ENCODE results near the gene MR1.
"Not testable (repeated sequence)": the region's sequence is repeated elsewhere in the genome, so short reads cannot be mapped to it uniquely, and the experiment has no call there.

Gene MR1

DNA sequence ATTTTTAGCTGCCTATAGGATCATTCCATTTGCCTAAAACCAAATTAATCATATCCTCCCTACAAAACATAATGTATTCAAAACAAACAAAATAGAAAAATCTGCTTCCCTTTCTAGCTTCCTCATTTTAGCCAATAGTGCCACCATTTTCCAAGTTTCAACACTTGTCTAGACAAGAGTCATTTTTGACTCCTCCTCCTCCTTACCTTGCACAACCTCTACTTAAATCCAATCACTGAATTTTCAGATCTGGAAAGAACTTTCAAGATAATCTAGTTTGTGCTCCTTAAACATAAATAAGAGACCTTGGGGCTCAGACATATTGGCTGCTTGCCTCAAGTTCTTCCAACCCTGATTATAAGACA is 18.6 kb upstream of the MR1 start:
- Histone ChIP-seq H3K27ac (ENCODE audit: low read depth, low read length) (no peak overlapping the region), H3K4me1 (ENCODE audit: control insufficient read depth, insufficient read depth, low read length) (peaks cover 9% of the 10 kb centered on the region), H3K4me3 (ENCODE audit: low read length) (no peak overlapping the region), H3K9ac (ENCODE audit: low read length) (no peak overlapping the region), H3K36me3 (ENCODE audit: control insufficient read depth, insufficient read depth, low read length) (no peaks in the 10 kb centered on the region), H3K27me3 (ENCODE audit: control insufficient read depth, insufficient read depth, low read length) (no peaks in the 10 kb centered on the region)

DNA sequence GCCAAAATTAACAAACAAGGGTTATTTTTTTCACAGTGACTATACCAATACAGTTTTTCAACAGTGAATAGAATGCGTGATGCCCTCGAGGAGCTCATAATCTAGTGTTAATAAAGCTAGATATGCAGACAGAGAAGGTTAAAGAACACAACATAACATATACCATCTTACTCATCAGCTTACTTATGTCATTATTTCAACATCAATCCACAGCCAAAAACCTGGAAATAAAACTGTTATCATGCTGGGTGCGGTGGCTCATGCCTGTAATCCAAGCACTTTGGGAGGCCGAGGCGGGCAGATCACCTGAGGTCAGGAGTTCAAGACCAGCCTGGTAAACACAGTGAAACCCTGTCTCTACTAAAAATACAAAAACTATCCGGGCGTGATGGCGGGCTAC is 17.2 kb upstream of the MR1 start:
- H3K4me1 ChIP-seq (ENCODE audit: control insufficient read depth, insufficient read depth, low read length) = peaks cover 1% of the 10 kb centered on the region
- no peaks in the 10 kb centered on the region for H3K36me3 ChIP-seq (ENCODE audit: control insufficient read depth, insufficient read depth, low read length)
- no peak overlapping the region for H3K9ac ChIP-seq (ENCODE audit: low read length)
- no peak overlapping the region for H3K27ac ChIP-seq (ENCODE audit: low read depth, low read length)
- no peaks in the 10 kb centered on the region for H3K27me3 ChIP-seq (ENCODE audit: control insufficient read depth, insufficient read depth, low read length)
- no peak overlapping the region for H3K4me3 ChIP-seq (ENCODE audit: low read length)

DNA sequence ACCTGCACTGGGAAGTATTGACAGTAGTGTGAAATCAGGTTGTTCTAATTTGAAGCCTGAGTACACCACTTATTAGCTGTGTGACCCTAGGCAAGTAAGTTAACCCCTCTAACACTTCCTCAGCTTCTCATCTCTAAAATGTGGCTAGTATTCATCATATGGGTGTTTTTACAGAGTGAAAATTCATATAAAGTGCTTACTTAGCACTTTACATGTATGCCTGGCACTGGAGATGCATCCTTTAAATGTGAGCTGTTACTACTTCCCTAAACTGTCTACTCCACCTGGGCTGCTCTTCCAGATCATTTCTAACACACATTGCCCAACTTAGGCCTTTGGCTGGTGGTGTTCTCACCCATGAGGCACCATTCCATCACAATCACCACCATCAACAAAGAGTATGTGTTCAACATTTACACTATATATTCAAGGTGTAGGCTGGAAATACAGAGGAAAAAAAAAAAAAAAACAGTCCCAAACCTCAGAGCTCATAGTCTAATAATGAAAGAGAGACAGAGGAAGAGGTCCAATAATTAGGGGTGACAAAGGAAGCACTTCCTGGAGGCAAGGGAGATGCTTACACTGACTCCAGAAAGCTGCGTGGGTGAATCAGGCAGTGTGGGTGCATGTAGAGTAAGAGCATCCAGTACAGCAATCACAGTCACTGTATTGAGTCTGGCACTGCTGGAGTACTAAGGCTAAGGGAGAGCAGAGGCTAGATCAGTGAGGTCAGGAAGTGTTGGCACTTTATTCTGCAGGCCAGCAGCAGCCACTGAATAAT is 14.7 kb upstream of the MR1 start:
- H3K4me3 ChIP-seq (ENCODE audit: low read length) = no peak overlapping the region
- no peaks in the 10 kb centered on the region for H3K36me3 ChIP-seq (ENCODE audit: control insufficient read depth, insufficient read depth, low read length)
- peaks cover 2% of the 10 kb centered on the region for H3K4me1 ChIP-seq (ENCODE audit: control insufficient read depth, insufficient read depth, low read length)
- no peaks in the 10 kb centered on the region for H3K27me3 ChIP-seq (ENCODE audit: control insufficient read depth, insufficient read depth, low read length)
- H3K27ac ChIP-seq (ENCODE audit: low read depth, low read length) = no peak overlapping the region
- H3K9ac ChIP-seq (ENCODE audit: low read length) = no peak overlapping the region

DNA sequence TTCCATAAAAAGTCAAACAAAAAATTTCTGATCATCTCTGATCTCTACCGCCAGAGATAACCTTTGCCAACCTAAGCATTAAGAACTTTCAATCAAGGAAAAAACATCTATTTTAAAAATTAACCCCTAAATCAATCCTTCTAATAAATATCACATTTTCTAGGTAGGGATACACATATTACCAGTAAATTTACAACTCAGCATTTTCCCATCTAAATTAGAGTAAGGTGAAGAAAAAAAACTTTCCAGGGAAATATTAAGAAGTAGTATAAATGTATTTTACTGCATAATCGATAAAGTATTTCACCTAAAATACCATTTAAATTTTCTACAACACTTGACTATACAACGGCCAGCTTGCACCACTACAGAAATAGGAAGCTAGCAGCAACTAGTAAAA is 12.6 kb upstream of the MR1 start:
- Histone ChIP-seq H3K36me3 (ENCODE audit: control insufficient read depth, insufficient read depth, low read length) (no peaks in the 10 kb centered on the region), H3K27ac (ENCODE audit: low read depth, low read length) (no peak overlapping the region), H3K27me3 (ENCODE audit: control insufficient read depth, insufficient read depth, low read length) (no peaks in the 10 kb centered on the region), H3K4me3 (ENCODE audit: low read length) (peak overlapping the region; percentile 76), H3K9ac (ENCODE audit: low read length) (no peak overlapping the region), H3K4me1 (ENCODE audit: control insufficient read depth, insufficient read depth, low read length) (peaks cover 2% of the 10 kb centered on the region)

DNA sequence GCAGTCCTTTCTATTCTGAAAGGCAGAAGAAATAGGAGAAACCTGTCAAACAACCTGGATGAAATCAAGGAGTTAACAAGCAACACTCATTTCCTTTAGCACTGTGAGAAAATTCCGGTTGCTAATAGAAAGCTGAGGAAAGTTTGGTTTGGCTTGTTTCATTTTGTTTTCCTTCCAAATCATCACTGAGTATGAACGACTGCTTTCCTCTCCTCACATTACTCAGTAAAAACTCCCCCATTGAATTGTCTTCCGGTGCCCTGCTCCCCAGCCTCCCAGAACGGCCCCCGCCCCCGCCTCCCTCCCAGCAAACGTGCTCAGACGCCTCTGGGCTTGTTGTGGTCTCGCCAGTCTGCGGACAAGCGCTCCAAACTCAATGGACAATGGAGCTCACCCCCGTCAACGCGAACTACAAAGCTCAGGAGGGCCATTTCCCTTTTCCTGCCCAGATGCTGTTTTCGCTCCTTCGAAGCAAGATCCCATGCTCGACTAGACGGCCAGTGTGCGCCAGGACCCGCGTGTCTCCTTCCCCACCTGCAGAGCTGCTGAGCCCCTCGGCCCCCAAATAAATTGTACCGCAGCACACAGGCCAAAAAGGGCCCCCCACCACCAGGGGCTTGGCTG is 11.9 kb upstream of the MR1 start:
- Histone ChIP-seq H3K4me1 (ENCODE audit: control insufficient read depth, insufficient read depth, low read length) (peaks cover 2% of the 10 kb centered on the region), H3K9ac (ENCODE audit: low read length) (peak overlapping the region; percentile 84), H3K27ac (ENCODE audit: low read depth, low read length) (peak overlapping the region; percentile 89), H3K4me3 (ENCODE audit: low read length) (peak overlapping the region; percentile 76), H3K27me3 (ENCODE audit: control insufficient read depth, insufficient read depth, low read length) (no peaks in the 10 kb centered on the region), H3K36me3 (ENCODE audit: control insufficient read depth, insufficient read depth, low read length) (no peaks in the 10 kb centered on the region)

DNA sequence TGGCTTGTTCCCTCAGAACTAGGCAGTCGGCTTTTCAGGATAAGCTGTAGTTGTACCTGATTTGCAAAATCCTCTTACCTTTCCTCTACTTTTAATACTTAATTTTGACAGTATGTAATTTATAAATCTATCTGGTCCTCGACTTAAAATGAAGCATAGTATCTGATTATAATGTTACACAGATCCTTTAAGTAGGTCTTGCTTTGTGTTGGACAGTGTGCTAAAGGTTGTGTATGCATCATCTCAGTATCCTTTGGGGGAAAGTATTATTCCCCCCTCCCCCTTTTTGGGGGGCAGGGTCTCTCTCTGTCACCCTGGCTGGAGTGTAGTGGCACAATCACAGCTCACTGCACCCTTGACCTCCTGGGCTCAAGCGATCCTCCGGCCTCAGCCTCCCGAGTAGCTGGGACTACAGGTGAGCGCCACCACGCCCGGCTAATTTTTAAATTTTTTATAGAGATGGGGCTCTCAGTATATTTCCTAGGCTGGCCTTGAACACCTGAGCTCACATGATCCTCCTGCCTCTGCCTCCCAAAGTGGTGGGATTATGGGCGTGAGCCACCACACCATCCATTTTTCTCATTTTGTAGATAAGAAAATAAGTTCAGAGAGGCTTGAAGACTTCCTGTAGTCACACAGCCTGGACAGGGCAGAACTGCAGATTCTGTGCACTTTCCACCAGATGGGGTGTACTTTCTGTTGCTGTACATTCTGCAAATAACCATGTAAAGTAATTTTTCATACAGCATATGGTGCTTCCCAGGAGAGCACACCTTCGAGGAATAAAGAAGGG is 10.3 kb upstream of the MR1 start:
- Histone ChIP-seq H3K27me3 (ENCODE audit: control insufficient read depth, insufficient read depth, low read length) (no peaks in the 10 kb centered on the region), H3K9ac (ENCODE audit: low read length) (no peak overlapping the region), H3K36me3 (ENCODE audit: control insufficient read depth, insufficient read depth, low read length) (no peaks in the 10 kb centered on the region), H3K27ac (ENCODE audit: low read depth, low read length) (peak overlapping the region; percentile 21), H3K4me1 (ENCODE audit: control insufficient read depth, insufficient read depth, low read length) (peaks cover 2% of the 10 kb centered on the region), H3K4me3 (ENCODE audit: low read length) (peak overlapping the region; percentile 49)

DNA sequence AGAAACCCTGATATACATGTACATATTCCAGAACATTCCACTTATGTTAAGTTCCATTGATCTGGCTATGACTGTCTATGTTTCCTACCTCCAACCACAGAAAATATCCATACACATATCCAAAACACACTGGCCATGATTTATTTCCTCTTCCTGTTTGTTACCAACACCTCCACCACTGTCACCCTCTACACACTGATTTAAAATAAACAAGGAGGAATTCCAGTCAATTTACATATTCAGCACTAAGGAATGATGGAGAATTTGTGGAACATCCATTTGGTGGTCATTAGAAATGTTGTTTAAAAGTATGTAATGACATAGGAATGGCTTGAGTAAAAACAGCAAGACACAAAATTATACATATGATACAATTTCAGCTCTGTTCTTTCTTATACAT is 5.6 kb upstream of the MR1 start:
- H3K27ac ChIP-seq (ENCODE audit: low read depth, low read length) = no peak overlapping the region
- H3K36me3 ChIP-seq (ENCODE audit: control insufficient read depth, insufficient read depth, low read length) = no peaks in the 10 kb centered on the region
- peaks cover 4% of the 10 kb centered on the region for H3K4me1 ChIP-seq (ENCODE audit: control insufficient read depth, insufficient read depth, low read length)
- H3K27me3 ChIP-seq (ENCODE audit: control insufficient read depth, insufficient read depth, low read length) = no peaks in the 10 kb centered on the region
- H3K9ac ChIP-seq (ENCODE audit: low read length) = no peak overlapping the region
- H3K4me3 ChIP-seq (ENCODE audit: low read length) = no peak overlapping the region

DNA sequence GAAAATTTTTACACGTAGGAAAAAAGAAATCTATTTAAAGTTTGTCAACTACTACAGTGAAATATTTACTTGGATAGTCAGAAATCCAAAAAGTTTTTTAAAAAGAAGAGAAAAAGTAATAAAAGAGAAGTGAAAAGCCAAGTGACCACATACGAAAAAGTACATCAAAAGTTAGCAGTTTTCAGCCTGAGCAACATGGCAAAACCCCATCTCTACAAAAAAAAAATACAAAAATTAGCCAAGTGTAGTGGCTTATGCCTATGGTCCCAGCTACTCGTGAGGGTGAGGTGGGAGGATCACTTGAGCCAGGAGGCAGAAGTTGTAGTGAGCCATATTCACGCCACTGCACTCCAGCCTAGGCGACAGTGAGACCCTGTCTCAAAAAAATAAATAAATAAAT is 5.2 kb upstream of the MR1 start:
- H3K27ac ChIP-seq (ENCODE audit: low read depth, low read length) = no peak overlapping the region
- no peaks in the 10 kb centered on the region for H3K36me3 ChIP-seq (ENCODE audit: control insufficient read depth, insufficient read depth, low read length)
- H3K9ac ChIP-seq (ENCODE audit: low read length) = no peak overlapping the region
- no peaks in the 10 kb centered on the region for H3K27me3 ChIP-seq (ENCODE audit: control insufficient read depth, insufficient read depth, low read length)
- peaks cover 7% of the 10 kb centered on the region for H3K4me1 ChIP-seq (ENCODE audit: control insufficient read depth, insufficient read depth, low read length)
- H3K4me3 ChIP-seq (ENCODE audit: low read length) = no peak overlapping the region

DNA sequence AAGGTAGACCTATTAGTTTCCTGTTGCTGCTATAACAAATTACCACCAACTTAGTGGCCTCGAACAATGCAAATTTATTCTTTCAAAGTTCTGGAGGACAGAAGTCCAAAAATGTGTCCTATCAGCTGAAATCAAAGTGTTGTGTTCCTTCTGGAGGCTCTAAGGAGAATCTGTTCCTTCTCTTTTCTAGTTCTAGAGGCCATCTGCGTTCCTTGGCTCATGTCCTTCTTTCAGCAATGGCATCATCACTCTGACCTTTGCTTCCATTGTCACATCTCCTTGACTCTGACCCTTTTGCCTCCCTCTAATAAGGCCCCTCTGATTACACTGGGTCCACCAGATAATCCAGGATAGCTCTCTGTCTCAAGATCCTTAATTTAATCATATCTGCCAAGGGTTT is 1.2 kb upstream of the MR1 start:
- no peaks in the 10 kb centered on the region for H3K36me3 ChIP-seq (ENCODE audit: control insufficient read depth, insufficient read depth, low read length)
- no peak overlapping the region for H3K9ac ChIP-seq (ENCODE audit: low read length)
- peak overlapping the region; percentile 93 for H3K27ac ChIP-seq (ENCODE audit: low read depth, low read length)
- H3K27me3 ChIP-seq (ENCODE audit: control insufficient read depth, insufficient read depth, low read length) = no peaks in the 10 kb centered on the region
- no peak overlapping the region for H3K4me3 ChIP-seq (ENCODE audit: low read length)
- H3K4me1 ChIP-seq (ENCODE audit: control insufficient read depth, insufficient read depth, low read length) = peaks cover 13% of the 10 kb centered on the region

DNA sequence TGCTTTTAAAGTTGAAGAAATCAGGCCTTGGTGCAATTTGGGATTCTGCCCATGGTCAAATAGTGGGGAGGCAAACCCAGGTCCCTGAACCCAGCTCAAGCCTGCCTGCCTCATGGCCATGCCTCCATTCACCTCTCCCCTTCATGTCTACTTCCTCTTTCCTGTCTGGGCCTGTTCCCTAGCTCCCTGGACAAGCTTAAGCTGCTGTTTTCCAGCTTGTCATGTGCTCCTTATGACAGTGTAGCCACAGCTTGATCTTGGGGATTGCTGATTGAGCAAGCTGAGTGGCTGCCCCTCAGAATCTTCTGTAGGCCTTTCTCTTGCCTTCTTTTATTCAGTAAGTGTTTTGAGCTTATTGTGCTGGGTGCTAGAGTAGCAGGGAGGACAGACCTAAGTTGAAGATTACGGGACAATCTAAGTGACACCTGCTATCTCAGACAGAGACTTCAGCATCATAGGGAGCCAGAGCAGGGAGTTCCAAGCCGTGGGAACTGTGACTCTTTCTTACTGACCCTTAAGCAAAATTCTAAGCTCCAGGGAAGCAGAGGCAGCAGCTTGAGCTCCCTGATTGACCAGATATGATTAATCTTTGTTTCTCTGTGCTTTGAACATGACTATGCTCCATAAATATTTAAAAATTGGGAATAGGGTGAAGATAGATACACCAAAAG is 520 bp upstream of the MR1 start:
- H3K36me3 ChIP-seq (ENCODE audit: control insufficient read depth, insufficient read depth, low read length) = no peaks in the 10 kb centered on the region
- peaks cover 13% of the 10 kb centered on the region for H3K4me1 ChIP-seq (ENCODE audit: control insufficient read depth, insufficient read depth, low read length)
- H3K4me3 ChIP-seq (ENCODE audit: low read length) = peak overlapping the region; percentile 83
- H3K27me3 ChIP-seq (ENCODE audit: control insufficient read depth, insufficient read depth, low read length) = no peaks in the 10 kb centered on the region
- H3K27ac ChIP-seq (ENCODE audit: low read depth, low read length) = peak overlapping the region; percentile 93
- peak overlapping the region; percentile 35 for H3K9ac ChIP-seq (ENCODE audit: low read length)

DNA sequence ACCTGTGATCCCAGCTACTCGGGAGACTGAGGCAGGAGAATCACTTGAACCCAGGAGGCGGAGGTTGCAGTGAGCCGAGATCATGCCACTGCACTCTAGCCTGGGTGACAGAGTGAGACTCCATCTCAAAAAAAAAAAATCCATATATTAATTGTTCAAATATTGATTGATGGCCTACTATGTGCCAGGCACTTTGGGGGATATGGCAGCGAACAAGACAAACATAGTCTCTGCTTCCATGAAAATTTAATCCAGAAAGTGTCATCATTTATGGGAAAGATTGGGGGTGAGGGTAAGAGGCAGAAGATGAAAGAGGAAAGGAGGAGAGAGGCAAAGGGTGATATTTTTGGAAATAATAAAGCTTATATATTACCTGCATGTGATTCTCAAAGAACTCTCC is 1.4 kb downstream of the MR1 start:
- H3K36me3 ChIP-seq (ENCODE audit: control insufficient read depth, insufficient read depth, low read length); H3K4me3 ChIP-seq (ENCODE audit: low read length); H3K9ac ChIP-seq (ENCODE audit: low read length); H3K27me3 ChIP-seq (ENCODE audit: control insufficient read depth, insufficient read depth, low read length); H3K27ac ChIP-seq (ENCODE audit: low read depth, low read length): not testable (repeated sequence)
- peaks cover 13% of the 10 kb centered on the region for H3K4me1 ChIP-seq (ENCODE audit: control insufficient read depth, insufficient read depth, low read length)

DNA sequence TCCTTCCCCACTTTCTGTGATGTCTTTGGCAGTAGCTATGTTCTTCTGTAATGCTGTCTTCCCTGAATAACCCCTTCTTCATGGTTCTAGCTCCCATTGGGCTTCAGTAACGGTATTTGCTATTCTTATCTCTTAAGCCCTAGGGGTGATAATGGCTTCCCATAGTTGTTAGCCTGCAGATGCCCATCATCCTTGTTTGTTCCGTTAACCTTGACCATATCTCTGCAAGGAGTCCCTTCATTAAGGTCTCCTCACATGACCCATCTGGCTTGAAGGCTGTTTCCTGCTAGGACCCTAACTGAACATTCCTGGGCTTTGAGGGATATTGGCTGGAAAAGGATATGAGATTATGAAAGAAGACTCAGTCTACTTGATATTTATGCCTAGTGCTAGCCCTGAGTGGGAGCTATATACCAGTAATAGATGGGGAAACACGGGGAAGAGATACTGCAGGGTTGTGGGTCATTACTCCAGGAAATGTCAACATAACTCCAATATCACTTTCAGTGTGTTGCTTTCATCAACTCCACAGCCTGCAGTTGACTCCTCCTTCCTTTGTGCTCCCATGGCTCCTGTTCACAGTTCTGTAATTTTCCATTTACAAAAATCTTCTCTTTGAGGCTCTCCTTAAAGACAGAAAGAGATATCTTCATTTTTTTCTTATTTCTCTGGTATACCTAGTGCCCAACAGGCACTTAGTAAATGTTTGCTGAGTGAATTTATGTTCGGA is 2.5 kb downstream of the MR1 start:
- Histone ChIP-seq H3K4me3 (ENCODE audit: low read length) (no peak overlapping the region), H3K27ac (ENCODE audit: low read depth, low read length) (no peak overlapping the region), H3K4me1 (ENCODE audit: control insufficient read depth, insufficient read depth, low read length) (peaks cover 13% of the 10 kb centered on the region), H3K9ac (ENCODE audit: low read length) (no peak overlapping the region), H3K27me3 (ENCODE audit: control insufficient read depth, insufficient read depth, low read length) (no peaks in the 10 kb centered on the region), H3K36me3 (ENCODE audit: control insufficient read depth, insufficient read depth, low read length) (no peaks in the 10 kb centered on the region)
